K562 (cell line): ENCODE data around the gene BEST3. TPM values are rescaled to one million over a fixed set of nuclear protein-coding genes. Genes with fewer than 3 reads are reported as not detected.
A peak's percentile ranks its signal among the peaks of the same experiment; 100 is the strongest.

ENCODE experiments used
- CC2D1A ChIP-seq: fragments of 450-650 bp; IDR thresholded peaks from 2 replicates; pipeline ENCODE4 v1.6.1; 2017; ENCODE audit warnings: mild to moderate bottlenecking
- ELF4 ChIP-seq: fragments of 450-650 bp; formaldehyde crosslinking; IDR thresholded peaks from 2 replicates; pipeline ENCODE4 v1.4.0; 2022; ENCODE audit warnings: missing genetic modification characterization
- HBP1 ChIP-seq: fragments of 450-650 bp; formaldehyde crosslinking; IDR thresholded peaks from 2 replicates; pipeline ENCODE4 v1.4.0; 2022; ENCODE audit warnings: missing genetic modification characterization
- HDAC1 ChIP-seq, 2 experiments: fragments of 450-650 bp; IDR thresholded peaks; 2 replicates each; pipeline ENCODE4 v1.6.1; 2016 to 2017; ENCODE audit warnings: inconsistent platforms in 1 of 2, mild to moderate bottlenecking in 1 of 2, moderate library complexity in 1 of 2
- HMGN3 ChIP-seq: IDR thresholded peaks from 2 replicates; pipeline ENCODE4 v1.6.1; 2011; ENCODE audit warnings: borderline replicate concordance, low read depth, mild to moderate bottlenecking, mixed read lengths, low read length; ENCODE audit not compliant: insufficient read length; ENCODE audit errors: extremely low read depth
- KHSRP ChIP-seq: fragments of 450-650 bp; IDR thresholded peaks from 2 replicates; pipeline ENCODE4 v1.6.1; 2017
- MEIS2 ChIP-seq: fragments of 450-650 bp; IDR thresholded peaks from 2 replicates; pipeline ENCODE4 v1.6.1; 2014; ENCODE audit warnings: mild to moderate bottlenecking; ENCODE audit not compliant: partially characterized antibody
- PHB2 ChIP-seq: fragments of 450-650 bp; IDR thresholded peaks from 2 replicates; pipeline ENCODE4 v1.6.1; 2017; ENCODE audit warnings: low read depth
- POLR2AphosphoS5 ChIP-seq: IDR thresholded peaks from 2 replicates; pipeline ENCODE4 v1.6.1; 2011; ENCODE audit warnings: mild to moderate bottlenecking, low read depth, low read length, moderate library complexity; ENCODE audit not compliant: control insufficient read depth, insufficient read depth
- REST ChIP-seq, 2 experiments: fragments of 450-650 bp; formaldehyde crosslinking in 1 of 2; IDR thresholded peaks; 2 replicates each; pipeline versions ENCODE4 v1.4.0 to v1.6.1; 2014 to 2020; ENCODE audit warnings: mild to moderate bottlenecking in 2 of 2, borderline replicate concordance in 1 of 2, low read depth in 1 of 2
- SIN3B ChIP-seq: fragments of 450-650 bp; IDR thresholded peaks from 2 replicates; pipeline ENCODE4 v1.6.1; 2017; ENCODE audit warnings: low read depth, mild to moderate bottlenecking, moderate library complexity
- SMARCC2 ChIP-seq: fragments of 450-650 bp; IDR thresholded peaks from 2 replicates; pipeline ENCODE4 v1.6.1; 2017; ENCODE audit warnings: antibody characterized with exemption, moderate library complexity, mild to moderate bottlenecking, low read depth
- TCF7 ChIP-seq: sonication (generic); IDR thresholded peaks from 2 replicates; pipeline ENCODE4 v1.6.1; 2016; ENCODE audit warnings: antibody characterized with exemption, borderline replicate concordance
- ZNF217 ChIP-seq: sonication (generic); formaldehyde crosslinking; IDR thresholded peaks from 2 replicates; pipeline ENCODE4 v1.8.0; 2022; ENCODE audit warnings: mild to moderate bottlenecking, missing genetic modification reagents
- ZNF830 ChIP-seq: fragments of 250-450 bp; sonication (Bioruptor Pico); IDR thresholded peaks from 2 replicates; pipeline ENCODE4 v1.5.0; 2021; ENCODE audit warnings: mild to moderate bottlenecking
- polyA plus RNA-seq, 8 experiments: library from polyadenylated mRNA; depleted of rRNA in 4 of 8; stranded (reverse) in 5 of 8; unstranded in 3 of 8; fragments of >200 nt; fragmentation: Nextera tagmentation in 2 of 8; fragmentation: Illumina TruSeq in 1 of 8; extraction: Ambion mirVana in 2 of 8; extraction: Trizol in 1 of 8; gene quantifications; 2 replicates each; pipeline versions ENCODE4 v1.2.1 to v1.2.3, GENCODE V29; 2011 to 2014; ENCODE audit warnings: inconsistent platforms in 1 of 8, missing spikeins in 1 of 8
- total RNA-seq, 7 experiments: library from RNA; depleted of rRNA in 6 of 7; stranded (reverse); fragments of >200 nt in 6 of 7; fragmentation: Illumina TruSeq in 2 of 7; extraction: Trizol in 2 of 7; gene quantifications; 2 replicates each; pipeline versions ENCODE4 v1.2.1 to v1.2.3, GENCODE V29; 2011 to 2021; ENCODE audit warnings: low replicate concordance in 1 of 7
- TF ChIP-seq, protein P1 (sequence below), 2 experiments: IDR thresholded peaks; 2 replicates each; pipeline ENCODE4 v1.6.1; 2011; ENCODE audit warnings: borderline replicate concordance in 1 of 2, control low read depth in 1 of 2, low read depth in 1 of 2, low read length in 1 of 2, mild to moderate bottlenecking in 1 of 2, mixed read lengths in 1 of 2, moderate library complexity in 1 of 2; ENCODE audit not compliant: insufficient read depth in 1 of 2, insufficient read length in 1 of 2, poor library complexity in 1 of 2, severe bottlenecking in 1 of 2; ENCODE audit errors: extremely low read depth in 1 of 2

Gene BEST3
- total and polyA plus RNA-seq, 9 of the 15 experiments (the other 6 are each of a cell fraction or from before 2014, with no cell fraction given), result 0.15 TPM; not detected in 8

GRCh38 chr12:69660164-69660863, 38.8 kb downstream of the BEST3 start (continued):
- TF ChIP-seq REST (IDR thresholded peaks at IDR 0.05; ENCODE audit: borderline replicate concordance) (0 out of 2 replicates have a peak, but pooled peaks have one; percentile 16), REST (CRISPR knock-in tag; IDR thresholded peaks at IDR 0.05; ENCODE audit: low read depth) (no peak), MEIS2 (peak; percentile 45), HDAC1 (IDR thresholded peaks at IDR 0.05) (peak in 1 of 2 experiments; percentile 59; a peak in 2 of 4 replicates), HMGN3 (peak; percentile 30), CC2D1A (no peak; the same call in 1 of the 2 replicates), POLR2AphosphoS5 (peak; percentile 54; the same call in 1 of the 2 replicates), TCF7 (peak; percentile 78; the same call in 1 of the 2 replicates), ELF4 (CRISPR knock-in tag) (peak; percentile 67; the same call in 1 of the 2 replicates), ZNF830 (CRISPR knock-in tag) (no peak), SMARCC2 (0 out of 2 replicates have a peak, but pooled peaks have one; percentile 40), SIN3B (no peak), ZNF217 (CRISPR knock-in tag) (no peak), KHSRP (no peak), HBP1 (no peak), PHB2 (peak; percentile 62; the same call in 1 of the 2 replicates)
- TF ChIP-seq, protein P1, sequence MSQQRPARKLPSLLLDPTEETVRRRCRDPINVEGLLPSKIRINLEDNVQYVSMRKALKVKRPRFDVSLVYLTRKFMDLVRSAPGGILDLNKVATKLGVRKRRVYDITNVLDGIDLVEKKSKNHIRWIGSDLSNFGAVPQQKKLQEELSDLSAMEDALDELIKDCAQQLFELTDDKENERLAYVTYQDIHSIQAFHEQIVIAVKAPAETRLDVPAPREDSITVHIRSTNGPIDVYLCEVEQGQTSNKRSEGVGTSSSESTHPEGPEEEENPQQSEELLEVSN (IDR thresholded peaks at IDR 0.05; ENCODE audit: borderline replicate concordance in 1 of 2, extremely low read depth in 1 of 2, insufficient read depth in 1 of 2, insufficient read length in 1 of 2, low read depth in 1 of 2, low read length in 1 of 2, poor library complexity in 1 of 2, severe bottlenecking in 1 of 2), result no peak
